Muscle layer of duodenum (tissue), 2 donors: ENCODE data around the gene PPIL6.

ENCODE experiments used
- H3K27ac ChIP-seq: one replicate; pipeline ENCODE4 v1.7.0; 2013; ENCODE audit warnings: mild to moderate bottlenecking, low read length
- H3K27me3 ChIP-seq: one replicate; pipeline ENCODE4 v1.7.0; 2013; ENCODE audit warnings: low read depth, mild to moderate bottlenecking, control low read depth, low read length
- H3K36me3 ChIP-seq, 2 donors: one replicate each; pipeline ENCODE4 v1.7.0; 2013; ENCODE audit warnings: low read length in 2 of 2, control low read depth in 1 of 2, mild to moderate bottlenecking in 1 of 2; ENCODE audit not compliant: insufficient read depth in 2 of 2, control insufficient read depth in 1 of 2
- H3K4me1 ChIP-seq, 2 donors: one replicate each; pipeline ENCODE4 v1.7.0; 2013; ENCODE audit warnings: low read length in 2 of 2, mild to moderate bottlenecking in 2 of 2, control low read depth in 1 of 2, moderate library complexity in 1 of 2; ENCODE audit not compliant: insufficient read depth in 2 of 2, control insufficient read depth in 1 of 2
- H3K4me3 ChIP-seq, 2 donors: one replicate each; pipeline ENCODE4 v1.7.0; 2013; ENCODE audit warnings: low read length in 2 of 2, low read depth in 1 of 2, mild to moderate bottlenecking in 1 of 2
- H3K9me3 ChIP-seq, 2 donors: one replicate each; pipeline ENCODE4 v1.7.0; 2013; ENCODE audit warnings: low read length in 2 of 2, control low read depth in 1 of 2, mild to moderate bottlenecking in 1 of 2; ENCODE audit not compliant: control insufficient read depth in 1 of 2
- donor health status: healthy.

Gene PPIL6

DNA sequence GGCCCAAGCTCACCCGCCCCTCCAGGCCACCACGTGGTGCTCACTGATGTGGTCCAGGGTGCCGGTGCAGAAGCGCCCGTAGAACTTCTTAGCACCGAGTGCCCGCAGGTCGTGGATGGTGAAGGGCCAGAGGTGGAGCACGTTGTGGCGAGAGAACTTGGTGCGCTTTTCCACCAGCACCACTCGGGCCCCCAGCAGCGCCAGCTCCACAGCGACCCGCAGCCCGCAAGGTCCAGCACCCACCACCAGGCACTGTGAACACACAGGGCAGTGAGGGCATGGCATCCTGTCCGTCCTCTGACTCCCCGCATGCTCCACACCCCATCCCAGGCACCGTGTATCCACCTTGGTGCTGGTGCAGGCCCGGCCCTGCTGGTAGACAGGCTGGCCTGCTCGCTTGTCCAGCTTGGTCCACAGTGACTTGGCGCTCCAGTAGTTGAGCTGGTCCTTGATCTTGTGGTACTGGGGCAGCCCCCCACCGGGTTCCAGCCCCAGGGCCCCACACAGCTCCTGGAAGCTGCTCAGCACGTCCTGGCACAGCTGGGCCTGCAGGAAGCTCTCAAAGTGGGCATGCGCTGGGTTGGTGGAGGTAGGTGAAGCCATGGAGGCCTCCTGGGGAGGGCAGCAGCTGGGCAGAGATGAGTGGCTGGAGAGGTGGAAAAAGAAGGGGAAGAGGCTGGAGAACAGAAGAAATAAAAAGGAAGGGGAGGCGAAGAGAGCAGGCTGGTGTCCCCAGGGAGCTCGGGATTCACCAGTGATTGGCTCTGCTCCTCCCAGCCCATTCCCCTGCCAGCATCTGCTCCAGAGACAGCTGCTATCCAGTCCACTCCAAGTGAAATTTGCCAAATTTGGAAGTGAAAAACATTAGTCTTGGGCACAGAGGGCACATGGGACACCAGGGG is 13.4 kb upstream of the PPIL6 start:
- no peaks in the 10 kb centered on the region for H3K27me3 ChIP-seq
- H3K4me3 ChIP-seq: peak overlapping the region; percentile 68 to 90
- no peaks in the 10 kb centered on the region for H3K9me3 ChIP-seq
- peak overlapping the region; percentile 23 for H3K27ac ChIP-seq
- H3K36me3 ChIP-seq: no peaks in the 10 kb centered on the region
- peaks cover 12 to 28% of the 10 kb centered on the region in 2 donors for H3K4me1 ChIP-seq

GRCh38 chr6:109453156-109453555 is 12.7 kb upstream of the PPIL6 start:
- H3K4me3 ChIP-seq: no peak overlapping the region
- H3K9me3 ChIP-seq: no peaks in the 10 kb centered on the region
- no peak overlapping the region for H3K27ac ChIP-seq
- H3K27me3 ChIP-seq: no peaks in the 10 kb centered on the region
- H3K4me1 ChIP-seq: peaks cover 12 to 28% of the 10 kb centered on the region in 2 donors
- no peaks in the 10 kb centered on the region for H3K36me3 ChIP-seq

DNA sequence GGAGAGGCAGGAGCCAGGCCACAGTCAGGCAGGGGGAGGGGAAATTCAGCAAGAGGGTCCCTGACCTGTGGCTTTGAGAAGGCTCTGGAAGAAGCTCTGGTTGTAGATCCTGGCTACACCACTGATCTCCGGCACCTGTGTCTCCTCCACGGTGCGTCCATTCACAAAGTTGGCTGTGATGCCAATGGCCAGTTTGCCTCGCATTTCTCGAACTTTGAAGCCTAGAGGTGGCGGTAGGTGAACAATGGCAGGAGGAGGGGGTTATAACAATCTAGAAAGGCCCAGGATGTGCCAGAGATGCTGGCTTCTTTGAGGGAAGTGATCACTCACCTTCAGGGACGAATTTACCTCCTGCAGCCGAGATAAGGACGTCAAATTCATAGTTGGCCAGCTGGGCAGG is 11.8 kb upstream of the PPIL6 start:
- H3K4me1 ChIP-seq: peaks cover 12 to 28% of the 10 kb centered on the region in 2 donors
- H3K27me3 ChIP-seq: no peaks in the 10 kb centered on the region
- H3K4me3 ChIP-seq: no peak overlapping the region
- no peaks in the 10 kb centered on the region for H3K36me3 ChIP-seq
- H3K9me3 ChIP-seq: no peaks in the 10 kb centered on the region
- no peak overlapping the region for H3K27ac ChIP-seq

- peaks cover 7 to 24% of the 10 kb centered on the region in 2 donors for H3K4me1 ChIP-seq
- H3K27ac ChIP-seq: no peak overlapping the region
- no peak overlapping the region for H3K4me3 ChIP-seq
- H3K27me3 ChIP-seq: no peaks in the 10 kb centered on the region
- H3K36me3 ChIP-seq: peaks cover 5 to 6% of the 10 kb centered on the region in 2 donors
- no peaks in the 10 kb centered on the region for H3K9me3 ChIP-seq
Measured at GRCh38 chr6:109451376-109451775, 10.9 kb upstream of the PPIL6 start.

- Histone ChIP-seq H3K9me3 (no peaks in the 10 kb centered on the region), H3K4me3 (no peak overlapping the region), H3K27me3 (no peaks in the 10 kb centered on the region), H3K4me1 (peaks cover 6 to 18% of the 10 kb centered on the region in 2 donors), H3K36me3 (peaks cover 8% of the 10 kb centered on the region in 2 donors), H3K27ac (no peak overlapping the region)
Measured at GRCh38 chr6:109450801-109451200, 10.4 kb upstream of the PPIL6 start.

GRCh38 chr6:109449795-109450673 is 9.6 kb upstream of the PPIL6 start:
- Histone ChIP-seq H3K9me3 (no peaks in the 10 kb centered on the region), H3K4me1 (peaks cover 6 to 16% of the 10 kb centered on the region in 2 donors), H3K36me3 (peaks cover 10 to 12% of the 10 kb centered on the region in 2 donors), H3K4me3 (no peak overlapping the region), H3K27me3 (no peaks in the 10 kb centered on the region), H3K27ac (no peak overlapping the region)

DNA sequence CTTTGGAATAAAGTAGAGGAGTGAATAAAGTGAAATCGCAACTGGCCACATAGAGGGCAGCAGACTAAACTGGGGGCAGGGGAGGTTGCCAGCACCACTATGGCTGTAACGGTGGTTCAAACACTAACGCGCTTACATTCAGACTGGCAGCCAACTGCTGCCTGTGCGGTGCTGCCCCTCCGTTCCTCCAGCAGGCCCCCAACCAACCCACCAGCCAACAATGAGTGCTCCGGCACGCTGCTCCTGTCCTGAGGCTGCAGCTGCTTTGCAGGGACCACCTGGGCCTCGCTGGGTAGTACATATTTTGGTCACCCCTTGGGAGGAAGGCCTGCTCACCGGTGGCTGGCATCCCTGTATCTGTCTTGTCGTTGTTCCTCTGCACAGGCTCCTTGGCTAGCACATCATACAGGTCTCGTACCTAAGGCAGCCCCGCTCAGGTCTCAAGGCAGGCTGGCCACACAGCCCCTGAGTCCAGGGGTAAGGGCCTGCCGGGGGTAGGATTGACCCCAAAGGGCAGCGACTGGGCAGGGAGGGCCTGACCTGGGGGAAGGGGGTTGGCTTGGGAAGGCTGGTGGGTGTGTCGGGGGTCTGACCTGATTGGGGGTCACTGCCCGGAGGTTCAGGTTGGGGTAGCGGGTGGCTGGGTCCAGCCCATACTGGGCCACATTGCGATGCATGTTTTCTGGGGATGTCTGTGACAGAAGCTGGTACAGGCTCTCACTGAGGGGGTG is 8.8 kb upstream of the PPIL6 start:
- Histone ChIP-seq H3K27me3 (no peaks in the 10 kb centered on the region), H3K9me3 (no peaks in the 10 kb centered on the region), H3K4me3 (no peak overlapping the region), H3K27ac (no peak overlapping the region), H3K4me1 (peaks cover 3 to 8% of the 10 kb centered on the region in 2 donors), H3K36me3 (peaks cover 17 to 19% of the 10 kb centered on the region in 2 donors)

DNA sequence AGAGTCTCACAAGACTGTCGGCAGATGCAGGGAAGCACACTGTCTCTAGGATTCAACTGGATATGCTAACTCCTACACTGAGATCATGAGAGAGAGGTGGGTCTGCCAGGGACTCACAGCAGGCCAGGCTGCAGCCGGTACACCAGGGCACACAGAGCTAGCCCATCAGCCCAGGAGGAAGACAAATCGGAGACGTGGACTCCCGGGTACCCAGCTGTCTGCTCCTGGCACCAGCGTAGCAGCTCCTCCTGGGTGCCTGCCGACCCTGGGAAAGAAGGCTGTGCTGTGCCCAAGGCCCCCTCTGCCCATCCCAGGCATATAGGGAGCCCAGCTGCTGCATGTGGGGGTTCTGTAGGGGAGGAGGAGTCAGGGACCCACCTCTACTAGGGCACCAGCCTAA is 8.2 kb upstream of the PPIL6 start:
- Histone ChIP-seq H3K9me3 (no peaks in the 10 kb centered on the region), H3K27ac (no peak overlapping the region), H3K27me3 (no peaks in the 10 kb centered on the region), H3K4me1 (peaks cover 0 to 2% of the 10 kb centered on the region in 2 donors), H3K4me3 (no peak overlapping the region), H3K36me3 (peaks cover 22 to 23% of the 10 kb centered on the region in 2 donors)

DNA sequence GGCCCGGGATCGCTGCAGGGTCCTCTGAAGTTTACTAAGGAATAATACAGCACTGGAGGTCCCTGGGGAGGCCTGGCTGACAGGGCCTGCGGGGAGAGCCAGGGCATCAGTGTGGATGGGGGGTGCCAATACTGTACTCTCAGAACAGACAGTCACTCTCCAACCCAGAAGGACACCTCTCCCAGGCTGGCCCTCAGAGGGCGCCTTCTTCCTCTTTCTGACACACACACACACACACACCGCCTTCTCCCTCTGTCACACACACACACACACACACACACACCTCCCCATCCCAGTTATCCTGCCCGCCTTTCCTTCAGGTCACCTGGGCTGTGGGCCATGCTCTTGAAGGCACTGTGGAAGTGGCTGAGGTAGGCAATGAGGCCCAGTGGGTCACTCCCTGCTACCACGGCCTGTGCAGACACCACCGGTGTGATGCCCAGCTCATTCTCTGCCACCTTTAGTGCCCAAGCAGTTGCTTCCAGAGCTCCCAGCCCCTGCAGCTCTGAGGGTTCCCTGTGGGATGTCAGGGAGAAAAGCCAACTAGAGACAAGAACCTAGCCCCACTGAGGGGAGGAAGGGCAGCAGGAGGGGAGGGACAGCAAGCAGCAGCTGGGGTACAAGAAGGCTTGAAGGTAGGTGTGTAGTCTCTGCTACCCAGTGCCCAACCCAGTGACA is 7.6 kb upstream of the PPIL6 start:
- no peaks in the 10 kb centered on the region for H3K9me3 ChIP-seq
- no peak overlapping the region for H3K27ac ChIP-seq
- H3K27me3 ChIP-seq: no peaks in the 10 kb centered on the region
- no peak overlapping the region for H3K4me3 ChIP-seq
- H3K4me1 ChIP-seq: no peaks in the 10 kb centered on the region
- peaks cover 22 to 23% of the 10 kb centered on the region in 2 donors for H3K36me3 ChIP-seq

- H3K27me3 ChIP-seq: no peaks in the 10 kb centered on the region
- no peak overlapping the region for H3K27ac ChIP-seq
- H3K9me3 ChIP-seq: no peaks in the 10 kb centered on the region
- peaks cover 23 to 31% of the 10 kb centered on the region in 2 donors for H3K36me3 ChIP-seq
- peaks cover 0 to 3% of the 10 kb centered on the region in 2 donors for H3K4me1 ChIP-seq
- H3K4me3 ChIP-seq: no peak overlapping the region
Measured at GRCh38 chr6:109447087-109447486, 6.7 kb upstream of the PPIL6 start.
